Activated naive CD4-positive, alpha-beta T cell (primary cell): Measurements from ENCODE around the gene GRIA4.

Experiments
- DNase-seq, 4 experiments: peaks; one replicate each; lab custom pipeline; 2025; lab: John Stamatoyannopoulos, UW

GRIA4 gene

GRCh38 chr11:105918600-105918999 lies 308.7 kb downstream of the GRIA4 start:
- DNase-seq, result no peak

- no peak for DNase-seq
These were observed 313.4 kb downstream of the GRIA4 start for GRCh38 chr11:105923252-105923651.

- DNase-seq, result no peak
These were observed 313.9 kb downstream of the GRIA4 start for GRCh38 chr11:105923807-105924206.

GRCh38 chr11:105929084-105929955 lies 319.4 kb downstream of the GRIA4 start:
- DNase-seq, result no peak

- no peak for DNase-seq
These were observed 323.8 kb downstream of the GRIA4 start for GRCh38 chr11:105933695-105934094.

GRCh38 chr11:105935791-105936190 lies 325.9 kb downstream of the GRIA4 start:
- DNase-seq, result no peak

GRCh38 chr11:105937331-105937730 lies 327.5 kb downstream of the GRIA4 start:
- no peak for DNase-seq

- DNase-seq, result no peak
These were observed 327.9 kb downstream of the GRIA4 start for GRCh38 chr11:105937738-105938137.

- no peak for DNase-seq
These were observed 333.0 kb downstream of the GRIA4 start for GRCh38 chr11:105942921-105943320.

- no peak for DNase-seq
These were observed 339.2 kb downstream of the GRIA4 start for GRCh38 chr11:105948918-105949590.

GRCh38 chr11:105953886-105954285 lies 344.0 kb downstream of the GRIA4 start:
- no peak for DNase-seq

GRCh38 chr11:105960252-105961245 lies 350.7 kb downstream of the GRIA4 start:
- no peak for DNase-seq

GRCh38 chr11:105968021-105968697 lies 358.3 kb downstream of the GRIA4 start:
- DNase-seq, result no peak

GRCh38 chr11:105969756-105970155 lies 359.9 kb downstream of the GRIA4 start:
- no peak for DNase-seq

- no peak for DNase-seq
These were observed 365.3 kb downstream of the GRIA4 start for GRCh38 chr11:105975128-105975527.

GRCh38 chr11:105979997-105980703 lies 370.3 kb downstream of the GRIA4 start:
- DNase-seq, result no peak

GRCh38 chr11:105986554-105986953 lies 376.7 kb downstream of the GRIA4 start:
- no peak for DNase-seq

- no peak for DNase-seq
These were observed 378.3 kb downstream of the GRIA4 start for GRCh38 chr11:105988197-105988596.

- DNase-seq, result no peak
These were observed 379.3 kb downstream of the GRIA4 start for GRCh38 chr11:105989124-105989523.

- no peak for DNase-seq
These were observed 382.0 kb downstream of the GRIA4 start for GRCh38 chr11:105991888-105992287.
